GM18873 (cell line): ENCODE data around the gene SPEG.
"Not testable (repeated sequence)": the region's sequence is repeated elsewhere in the genome, so short reads cannot be mapped to it uniquely, and the experiment has no call there.

Experiments used
- ATAC-seq: cut with Tn5 transposase; IDR thresholded peaks from one replicate; pipeline ENCODE4 v1.9.1; 2021; ENCODE audit warnings: mild to moderate bottlenecking, moderate library complexity, moderate number of reproducible peaks; ENCODE audit not compliant: unreplicated experiment, low FRiP score

Gene SPEG

DNA sequence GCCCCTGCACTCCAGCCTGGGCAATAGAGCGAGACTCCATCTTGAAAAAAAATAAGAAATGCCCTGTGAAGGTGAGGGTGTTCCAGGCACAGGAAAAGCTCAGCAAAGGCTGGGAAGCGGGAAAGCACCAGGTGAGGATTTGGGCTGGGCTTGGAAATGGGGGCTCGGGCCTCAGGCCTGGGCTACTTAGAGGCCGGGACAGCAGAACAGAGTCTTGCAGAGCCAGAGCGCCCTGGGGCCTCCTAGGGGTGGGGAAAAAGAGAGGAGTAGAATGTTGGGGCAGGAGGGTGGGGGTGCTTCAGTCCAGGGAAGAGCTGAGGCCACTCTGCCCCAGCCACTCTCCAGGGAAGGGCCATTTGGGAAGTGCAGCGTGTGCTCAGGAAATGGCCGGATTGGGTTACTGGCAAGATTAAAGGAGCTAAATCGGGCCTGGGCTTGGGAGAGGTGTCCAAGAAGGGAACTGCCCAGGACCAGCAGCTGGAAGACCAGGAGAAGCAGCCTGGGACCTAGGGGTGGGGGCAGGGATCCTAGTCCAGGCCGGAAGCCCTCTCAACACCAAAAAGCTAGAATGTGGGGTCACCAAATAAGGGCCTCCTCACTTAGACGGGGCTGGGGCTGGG lies 30.2 kb upstream of the SPEG start:
- no peak for ATAC-seq

DNA sequence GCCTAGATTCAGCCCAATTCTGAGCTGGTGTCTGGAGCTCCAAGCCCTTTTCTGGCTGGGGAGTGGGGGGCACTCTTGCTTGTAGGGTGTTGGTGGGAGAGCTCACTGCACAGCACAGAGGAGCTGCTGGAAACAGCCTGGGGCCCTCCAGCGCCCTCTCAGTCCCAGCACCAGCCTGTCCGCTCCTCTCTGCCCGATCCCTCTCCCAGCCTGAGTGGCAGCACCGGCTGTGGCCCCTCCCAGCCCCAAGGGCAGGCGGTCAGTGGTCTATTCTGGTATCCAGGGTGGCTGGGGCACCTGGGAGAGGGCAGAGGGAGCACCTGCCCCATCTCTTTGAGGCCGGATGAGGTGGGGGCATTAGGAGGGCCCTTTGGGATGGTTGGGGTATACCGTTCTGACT lies 29.7 kb upstream of the SPEG start:
- ATAC-seq, result no peak

DNA sequence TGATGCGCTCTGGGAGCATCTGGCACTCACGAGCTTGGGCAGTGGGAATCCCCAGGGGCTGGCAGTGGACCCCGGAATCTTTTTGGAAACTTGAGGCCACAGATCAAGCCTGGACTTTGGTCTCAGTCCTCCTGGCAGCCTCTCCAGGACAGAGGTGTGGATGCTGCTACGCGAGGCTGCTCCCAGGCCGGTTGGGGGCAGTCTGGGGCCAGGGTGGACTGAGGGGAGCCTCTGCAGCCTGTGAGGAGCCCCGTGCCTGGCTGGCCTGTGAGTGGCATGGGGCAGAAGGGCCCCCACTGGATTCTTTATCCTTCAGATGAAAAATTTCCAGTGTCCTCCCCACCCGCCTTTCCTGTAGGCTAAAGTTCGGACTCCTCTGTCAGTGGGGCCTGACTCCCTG lies 29.2 kb upstream of the SPEG start:
- no peak for ATAC-seq

DNA sequence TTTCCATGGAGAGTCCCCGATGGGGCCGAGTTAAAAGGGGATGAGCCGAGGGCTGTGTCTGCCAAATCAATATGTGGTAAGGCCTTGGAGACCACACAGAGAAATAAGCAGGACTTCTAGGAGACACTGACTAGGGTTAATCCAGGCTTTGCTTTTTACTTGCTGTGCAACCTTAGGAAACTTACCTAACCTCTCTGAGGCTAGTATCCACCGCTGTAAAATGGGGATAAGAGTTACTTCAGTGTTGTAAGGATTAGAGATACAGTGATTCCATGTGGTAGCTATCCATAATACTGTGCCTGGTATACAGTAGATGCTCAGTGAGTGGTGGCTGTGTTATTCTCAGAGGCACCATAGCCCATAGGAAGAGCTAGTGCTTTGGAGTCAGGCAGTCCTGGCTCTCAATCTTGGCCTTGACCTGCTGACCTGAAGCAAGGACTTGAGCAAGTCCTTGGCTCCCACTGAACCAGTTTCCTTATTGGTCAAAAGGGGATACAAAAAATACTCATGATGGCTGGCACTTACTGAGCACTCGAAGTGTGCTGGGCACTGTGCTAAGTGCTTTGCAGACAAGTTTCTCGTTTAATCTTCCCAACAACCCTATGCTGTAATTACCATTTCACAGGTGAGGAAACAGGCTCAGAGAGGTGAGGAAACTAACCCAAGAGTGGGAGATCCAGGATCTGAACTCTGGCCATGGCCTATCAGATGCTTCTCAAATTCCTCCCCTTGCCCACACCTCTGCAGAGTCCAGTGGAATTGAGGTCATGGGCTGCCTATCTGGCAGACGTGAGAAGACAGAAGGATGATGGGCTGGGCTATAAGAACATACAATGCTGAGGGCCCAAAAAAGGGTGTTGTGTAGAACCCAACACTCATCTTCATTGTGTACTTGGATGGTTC lies 28.4 kb upstream of the SPEG start:
- ATAC-seq, result no peak

DNA sequence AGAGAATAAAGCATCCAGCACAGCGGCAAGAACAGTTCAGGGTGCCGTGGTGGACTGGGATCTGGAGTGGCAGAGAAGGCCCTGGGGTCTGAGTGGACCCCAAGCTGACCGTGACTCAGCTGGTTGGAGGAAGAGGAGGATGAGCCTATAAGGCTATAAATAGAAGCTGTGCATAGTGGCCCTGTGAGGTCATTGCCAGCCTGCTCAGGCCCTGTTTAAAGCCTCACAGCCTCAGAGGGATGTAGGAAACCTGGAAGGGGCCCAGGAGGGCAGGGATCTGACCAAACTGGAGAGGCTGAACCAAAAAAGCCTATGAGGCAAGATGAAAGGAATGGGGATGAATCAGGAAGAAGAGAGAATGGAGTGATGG lies 27.8 kb upstream of the SPEG start:
- ATAC-seq, result no peak

DNA sequence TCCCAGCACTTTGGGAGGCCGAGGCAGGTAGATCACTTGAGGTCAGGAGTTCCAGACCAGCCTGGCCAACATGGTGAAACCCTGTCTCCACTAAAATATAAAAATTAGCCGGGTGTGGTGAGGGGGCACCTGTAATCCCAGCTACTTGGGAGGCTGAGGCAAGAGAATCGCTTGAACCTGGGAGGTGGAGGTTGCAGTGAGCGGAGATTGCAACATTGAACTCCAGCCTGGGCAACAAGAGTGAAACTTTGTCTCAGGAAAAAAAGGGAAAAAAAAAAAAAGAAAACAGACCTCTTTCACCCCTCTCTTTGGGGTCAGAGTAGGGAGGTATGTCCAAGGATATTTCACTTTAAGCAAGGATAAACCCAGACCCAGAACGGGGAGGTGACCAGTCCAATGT lies 27.3 kb upstream of the SPEG start:
- not testable (repeated sequence) for ATAC-seq

DNA sequence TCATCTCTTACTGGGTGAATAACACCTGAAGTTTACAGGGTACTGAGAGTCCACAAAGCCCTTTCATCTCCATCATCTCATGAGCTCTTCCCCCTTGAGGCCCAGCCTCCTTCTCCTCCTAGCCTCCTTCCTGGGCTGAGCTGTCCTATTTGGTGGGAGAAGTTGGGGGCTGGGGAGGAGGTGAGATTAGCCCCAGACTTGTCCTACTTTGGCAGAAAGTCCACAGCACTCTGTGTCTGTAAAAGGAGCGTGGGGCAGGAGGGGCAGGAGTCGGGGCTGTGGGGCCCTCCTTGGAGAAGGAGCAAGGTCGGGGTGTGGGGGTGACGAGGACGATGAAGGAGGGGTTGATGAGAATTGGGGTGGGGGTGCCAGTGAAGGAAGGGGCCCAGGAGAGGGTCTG lies 26.4 kb upstream of the SPEG start:
- no peak for ATAC-seq

DNA sequence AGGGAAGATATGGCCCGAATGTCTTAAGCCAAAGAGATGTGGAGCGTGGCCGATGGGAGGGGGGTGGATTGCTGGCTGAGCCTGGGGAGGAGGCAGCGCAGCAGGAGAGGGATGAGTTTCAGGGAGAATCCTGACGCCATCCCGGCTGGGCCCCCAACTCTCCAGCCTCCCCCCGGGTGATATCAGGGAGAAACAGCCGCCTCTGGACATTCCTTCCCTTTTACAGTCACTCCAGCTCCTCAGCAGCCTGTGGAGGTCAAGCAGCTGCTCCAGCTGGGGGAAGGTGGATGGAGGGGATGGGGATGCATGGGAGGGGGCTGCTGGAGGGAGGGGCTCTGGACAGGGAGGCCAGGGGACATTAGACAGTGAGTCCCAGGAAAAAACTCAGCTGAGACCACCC lies 26.0 kb upstream of the SPEG start:
- ATAC-seq, result no peak

DNA sequence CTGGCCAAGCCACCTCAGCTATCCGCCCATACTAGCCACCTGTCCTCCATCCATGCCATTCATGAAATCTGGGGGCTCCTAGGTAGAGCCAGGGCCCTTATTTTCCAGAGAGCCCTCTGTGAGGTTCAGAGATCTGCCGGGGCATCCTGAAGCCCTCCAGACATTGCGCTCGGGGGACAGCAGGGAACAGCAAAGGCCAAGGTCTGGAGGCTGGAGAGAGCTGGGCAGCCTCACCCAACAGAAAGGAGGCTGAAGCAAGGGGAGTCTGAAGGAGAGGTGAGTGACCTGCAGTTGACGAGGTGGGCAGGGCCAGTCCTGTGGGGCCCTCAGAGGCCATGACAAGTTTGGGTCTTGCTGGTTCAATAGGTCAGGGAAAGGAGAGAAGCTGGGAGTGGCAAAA lies 25.0 kb upstream of the SPEG start:
- ATAC-seq, result no peak

DNA sequence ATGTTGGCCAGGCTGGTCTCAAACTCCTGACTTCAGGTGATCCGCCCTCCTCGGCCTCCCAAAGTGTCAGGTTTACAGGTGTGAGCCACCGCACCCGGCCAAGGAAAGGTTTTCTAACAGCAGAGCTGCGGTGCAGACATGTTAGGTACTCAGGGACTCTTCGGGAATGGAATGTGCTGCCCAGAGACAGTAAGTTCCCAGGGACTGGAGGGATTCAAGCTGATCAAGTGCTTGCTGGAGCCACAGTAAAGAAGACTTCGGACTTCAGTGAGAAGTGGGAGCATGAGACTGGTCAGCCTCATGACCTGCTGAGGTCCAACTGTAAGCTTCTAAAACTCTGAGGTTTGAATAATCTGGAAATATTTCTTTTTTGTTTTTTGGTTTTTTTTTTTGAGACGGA lies 24.3 kb upstream of the SPEG start:
- no peak for ATAC-seq

DNA sequence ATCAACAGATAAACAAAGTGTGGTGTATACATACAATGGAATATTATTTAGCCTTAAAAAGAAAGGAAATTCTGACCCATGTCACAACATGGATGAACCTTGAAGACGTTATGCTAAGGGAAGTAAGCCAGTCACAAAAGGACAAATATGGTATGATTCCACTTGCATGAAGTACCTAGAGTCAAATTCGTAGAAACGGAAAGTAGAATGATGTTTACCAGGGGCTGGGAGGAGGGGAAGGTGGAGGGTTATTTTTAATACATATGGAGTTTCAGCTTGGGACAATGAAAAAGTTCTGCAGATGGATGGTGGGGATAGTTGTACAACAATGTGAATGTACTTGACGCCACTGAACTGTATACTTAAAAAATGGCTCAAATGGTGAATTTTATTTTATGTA lies 19.8 kb upstream of the SPEG start:
- no peak for ATAC-seq

DNA sequence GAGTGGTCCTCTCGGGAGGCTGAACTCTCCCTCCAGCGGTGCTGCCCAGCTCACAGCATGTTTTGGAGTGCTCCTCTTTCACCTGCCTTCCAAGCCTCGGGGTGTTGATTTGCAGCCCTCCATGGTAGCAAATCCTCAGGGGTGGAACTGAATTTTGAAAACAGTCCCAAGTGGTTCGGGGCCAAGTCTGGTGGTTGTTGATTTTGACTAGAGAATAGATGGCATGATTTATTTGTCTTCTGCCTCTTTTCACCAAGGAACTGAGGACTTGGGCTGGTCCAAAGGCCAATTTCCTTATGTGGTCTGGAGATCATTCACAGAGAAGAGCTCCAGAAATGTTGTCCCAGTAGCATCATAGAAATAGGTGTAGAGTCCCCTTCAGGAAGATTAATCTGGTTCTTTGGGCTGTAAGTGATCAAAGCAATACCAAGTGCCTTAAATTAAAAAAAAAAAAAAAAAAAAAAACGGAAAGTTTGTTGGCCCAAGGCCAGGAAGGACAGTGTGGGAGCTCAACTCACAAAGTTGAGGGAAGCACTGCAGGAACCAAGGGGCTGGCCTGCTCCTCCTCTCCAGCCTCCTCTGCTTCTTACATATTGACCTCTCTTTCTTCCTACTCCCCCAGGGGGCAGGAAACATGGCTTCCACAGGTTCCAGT lies 18.9 kb upstream of the SPEG start:
- ATAC-seq, result no peak

DNA sequence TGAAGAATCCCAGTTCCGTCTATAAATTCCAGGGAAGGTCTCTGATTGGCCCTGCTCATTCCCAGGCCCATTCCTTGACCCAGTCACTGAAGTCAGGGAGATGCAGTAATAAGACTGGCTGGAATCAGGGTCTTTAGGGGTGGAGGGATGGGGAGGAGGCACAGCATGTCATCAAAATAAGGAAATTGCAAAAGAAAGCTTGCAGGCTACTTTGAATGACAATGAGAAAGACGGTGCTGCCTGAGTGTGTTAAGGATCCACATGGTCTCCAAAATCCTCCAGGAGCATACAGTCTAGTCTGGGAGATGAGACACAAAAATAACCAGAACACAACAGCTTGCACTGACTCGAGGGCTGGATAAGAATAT lies 18.4 kb upstream of the SPEG start:
- no peak for ATAC-seq

DNA sequence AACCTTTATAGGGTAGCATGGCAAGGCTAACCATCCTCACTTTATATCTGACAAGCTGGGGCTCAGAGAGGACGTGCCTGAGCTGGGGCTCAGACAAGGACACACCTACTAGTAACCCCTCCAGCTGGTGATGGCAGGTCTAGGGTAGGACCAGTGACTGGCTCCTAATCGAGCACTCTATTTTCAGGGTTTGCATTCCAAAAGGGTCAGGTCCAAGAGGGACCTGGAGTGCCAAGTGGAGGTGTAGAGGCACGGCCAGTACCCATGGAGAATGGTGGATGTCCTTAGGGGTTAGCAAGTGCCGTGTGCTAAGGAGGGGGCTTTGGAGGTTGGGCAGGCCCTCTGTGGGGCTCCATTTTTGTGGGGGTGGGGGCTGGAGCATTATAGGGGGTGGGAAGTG lies 17.7 kb upstream of the SPEG start:
- ATAC-seq, result no peak

DNA sequence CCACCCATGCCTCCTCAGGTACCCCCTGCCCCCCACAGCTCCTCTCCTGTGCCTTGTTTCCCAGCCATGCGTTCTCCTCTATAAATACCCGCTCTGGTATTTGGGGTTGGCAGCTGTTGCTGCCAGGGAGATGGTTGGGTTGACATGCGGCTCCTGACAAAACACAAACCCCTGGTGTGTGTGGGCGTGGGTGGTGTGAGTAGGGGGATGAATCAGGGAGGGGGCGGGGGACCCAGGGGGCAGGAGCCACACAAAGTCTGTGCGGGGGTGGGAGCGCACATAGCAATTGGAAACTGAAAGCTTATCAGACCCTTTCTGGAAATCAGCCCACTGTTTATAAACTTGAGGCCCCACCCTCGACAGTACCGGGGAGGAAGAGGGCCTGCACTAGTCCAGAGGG lies 17.3 kb upstream of the SPEG start:
- no peak for ATAC-seq

DNA sequence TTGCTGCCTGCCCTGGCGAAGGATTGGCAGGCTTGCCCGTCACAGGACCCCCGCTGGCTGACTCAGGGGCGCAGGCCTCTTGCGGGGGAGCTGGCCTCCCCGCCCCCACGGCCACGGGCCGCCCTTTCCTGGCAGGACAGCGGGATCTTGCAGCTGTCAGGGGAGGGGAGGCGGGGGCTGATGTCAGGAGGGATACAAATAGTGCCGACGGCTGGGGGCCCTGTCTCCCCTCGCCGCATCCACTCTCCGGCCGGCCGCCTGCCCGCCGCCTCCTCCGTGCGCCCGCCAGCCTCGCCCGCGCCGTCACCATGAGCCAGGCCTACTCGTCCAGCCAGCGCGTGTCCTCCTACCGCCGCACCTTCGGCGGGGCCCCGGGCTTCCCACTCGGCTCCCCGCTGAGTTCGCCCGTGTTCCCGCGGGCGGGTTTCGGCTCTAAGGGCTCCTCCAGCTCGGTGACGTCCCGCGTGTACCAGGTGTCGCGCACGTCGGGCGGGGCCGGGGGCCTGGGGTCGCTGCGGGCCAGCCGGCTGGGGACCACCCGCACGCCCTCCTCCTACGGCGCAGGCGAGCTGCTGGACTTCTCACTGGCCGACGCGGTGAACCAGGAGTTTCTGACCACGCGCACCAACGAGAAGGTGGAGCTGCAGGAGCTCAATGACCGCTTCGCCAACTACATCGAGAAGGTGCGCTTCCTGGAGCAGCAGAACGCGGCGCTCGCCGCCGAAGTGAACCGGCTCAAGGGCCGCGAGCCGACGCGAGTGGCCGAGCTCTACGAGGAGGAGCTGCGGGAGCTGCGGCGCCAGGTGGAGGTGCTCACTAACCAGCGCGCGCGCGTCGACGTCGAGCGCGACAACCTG lies 16.3 kb upstream of the SPEG start, which contains the start of gene DES:
Gene DES, plus strand, starts transcription at position 223 of the 857 bp plus-strand sequence. Its CDS starts 86 bp downstream, at position 309.
- no peak for ATAC-seq

DNA sequence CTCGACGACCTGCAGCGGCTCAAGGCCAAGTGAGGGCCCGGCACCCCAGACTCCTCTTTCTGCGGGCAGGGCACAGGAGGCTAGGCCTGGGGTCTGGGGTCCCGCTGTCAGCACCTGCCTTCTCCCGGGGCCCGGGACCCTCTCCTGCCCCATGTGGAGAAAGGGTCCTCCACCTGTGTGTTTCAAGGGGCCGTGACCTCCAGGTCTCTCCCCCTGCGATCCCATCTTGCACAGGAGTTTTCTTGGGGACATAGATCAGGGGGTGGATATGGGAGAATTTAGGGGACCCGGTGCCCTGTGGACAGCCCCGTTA lies 15.7 kb upstream of the SPEG start:
- ATAC-seq, result no peak

DNA sequence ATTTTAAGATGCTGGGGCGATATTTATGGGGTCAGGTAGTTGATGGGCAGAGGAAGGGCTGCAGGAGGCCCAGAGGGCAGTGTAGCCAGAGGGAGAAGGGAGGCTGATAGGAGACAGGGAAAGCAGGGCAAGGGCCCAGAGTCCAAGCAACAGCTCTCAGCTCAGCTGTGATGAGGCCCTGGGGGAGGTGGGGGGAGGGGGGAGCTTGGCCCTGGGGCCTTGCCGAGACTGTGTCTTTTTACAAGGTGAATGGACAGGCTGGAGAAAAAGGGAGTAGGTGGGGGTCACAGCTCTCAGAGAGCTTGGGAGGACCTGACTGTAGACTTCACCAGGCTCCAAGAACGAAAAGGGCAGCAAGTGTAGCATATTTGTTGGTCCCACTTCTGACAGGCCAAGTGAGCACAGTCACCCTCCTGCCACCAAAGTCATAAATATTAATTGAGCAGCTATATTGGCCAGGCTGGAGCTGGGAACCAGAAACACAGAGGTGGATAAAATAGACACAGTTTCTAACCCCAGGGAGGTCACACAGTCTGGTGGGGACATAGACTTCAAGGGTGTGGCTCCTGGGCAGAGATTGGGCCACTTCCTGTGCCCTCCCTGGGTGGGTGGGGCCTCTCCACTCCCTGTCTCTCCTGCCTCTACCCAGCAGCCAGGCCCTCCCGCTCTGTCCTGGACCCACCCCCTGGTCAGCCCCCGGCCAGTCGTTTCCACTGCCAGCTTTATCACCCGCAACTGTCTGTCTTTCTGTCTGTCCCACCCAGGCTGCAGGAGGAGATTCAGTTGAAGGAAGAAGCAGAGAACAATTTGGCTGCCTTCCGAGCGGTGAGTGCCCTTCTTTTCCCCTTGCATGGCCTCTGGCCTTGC lies 15.1 kb upstream of the SPEG start:
- no peak for ATAC-seq

DNA sequence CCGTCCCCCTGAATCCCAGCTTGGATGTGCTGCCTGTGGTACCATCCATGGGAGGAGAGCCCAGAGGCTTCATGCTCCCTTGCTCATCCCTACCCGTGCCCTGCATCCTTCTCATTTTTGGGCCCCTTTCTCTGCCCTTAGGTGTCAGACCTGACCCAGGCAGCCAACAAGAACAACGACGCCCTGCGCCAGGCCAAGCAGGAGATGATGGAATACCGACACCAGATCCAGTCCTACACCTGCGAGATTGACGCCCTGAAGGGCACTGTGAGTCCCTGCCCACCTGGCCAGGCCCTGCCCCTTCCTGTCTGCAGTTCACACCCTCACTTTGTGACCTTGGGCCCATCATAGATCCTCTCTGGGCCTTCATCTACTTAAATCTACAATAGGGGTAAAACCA lies 14.0 kb upstream of the SPEG start:
- no peak for ATAC-seq

DNA sequence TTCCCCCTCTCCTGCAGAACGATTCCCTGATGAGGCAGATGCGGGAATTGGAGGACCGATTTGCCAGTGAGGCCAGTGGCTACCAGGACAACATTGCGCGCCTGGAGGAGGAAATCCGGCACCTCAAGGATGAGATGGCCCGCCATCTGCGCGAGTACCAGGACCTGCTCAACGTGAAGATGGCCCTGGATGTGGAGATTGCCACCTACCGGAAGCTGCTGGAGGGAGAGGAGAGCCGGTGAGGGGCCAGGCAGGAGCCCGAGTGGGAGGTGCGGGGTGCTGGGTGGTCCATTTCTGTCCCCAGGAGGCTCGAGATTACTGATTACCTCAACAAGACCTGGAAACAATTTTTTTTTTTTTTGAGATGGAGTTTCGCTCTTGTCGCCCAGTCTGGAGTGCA lies 13.3 kb upstream of the SPEG start:
- ATAC-seq, result no peak
